K562 (cell line): Measurements from ENCODE around the gene DNAH8. TPM values are rescaled to one million over a fixed set of nuclear protein-coding genes. Genes with fewer than 3 reads are reported as not detected.

Source experiments
- BDP1 ChIP-seq: IDR thresholded peaks from 3 replicates; pipeline ENCODE4 v1.6.1; 2011; ENCODE audit not compliant: insufficient read length, insufficient read depth
- DACH1 ChIP-seq: fragments of 450-650 bp; IDR thresholded peaks from 2 replicates; pipeline ENCODE4 v1.6.1; 2018; ENCODE audit not compliant: partially characterized antibody
- GABPB1 ChIP-seq: sonication (generic); formaldehyde crosslinking; IDR thresholded peaks from 2 replicates; pipeline ENCODE4 v1.8.0; 2022; ENCODE audit warnings: mild to moderate bottlenecking, missing genetic modification reagents
- HMG20B ChIP-seq: fragments of 250-450 bp; sonication (Bioruptor Pico); IDR thresholded peaks from 2 replicates; pipeline ENCODE4 v1.5.0; 2021; ENCODE audit warnings: mild to moderate bottlenecking
- HOXB6 ChIP-seq: fragments of 250-450 bp; sonication (Bioruptor Pico); IDR thresholded peaks from 2 replicates; pipeline ENCODE4 v1.5.1; 2022; ENCODE audit warnings: mild to moderate bottlenecking, borderline replicate concordance
- KAT7 ChIP-seq: sonication (generic); formaldehyde crosslinking; IDR thresholded peaks from 2 replicates; pipeline ENCODE4 v1.8.0; 2022; ENCODE audit warnings: missing genetic modification reagents, mild to moderate bottlenecking, borderline replicate concordance
- LEF1 ChIP-seq: fragments of 450-650 bp; IDR thresholded peaks from 2 replicates; pipeline ENCODE4 v1.6.1; 2016; ENCODE audit warnings: mild to moderate bottlenecking
- MAFG ChIP-seq: fragments of 450-650 bp; conservative IDR thresholded peaks from 2 replicates; pipeline ENCODE4 v1.6.1; 2016; ENCODE audit warnings: missing genetic modification characterization, missing compliant biosample characterization
- MED1 ChIP-seq: sonication (generic); formaldehyde crosslinking; IDR thresholded peaks from 2 replicates; pipeline ENCODE4 v1.8.1; 2023; ENCODE audit warnings: missing genetic modification reagents, borderline replicate concordance
- SIN3B ChIP-seq: fragments of 450-650 bp; IDR thresholded peaks from 2 replicates; pipeline ENCODE4 v1.6.1; 2017; ENCODE audit warnings: low read depth, mild to moderate bottlenecking, moderate library complexity
- SMAD2 ChIP-seq: fragments of 150-350 bp; IDR thresholded peaks from 2 replicates; pipeline ENCODE4 v1.6.1; 2014; ENCODE audit warnings: low read depth, mild to moderate bottlenecking, low read length
- SMARCA4 ChIP-seq: fragments of 450-650 bp; IDR thresholded peaks from 2 replicates; pipeline ENCODE4 v1.6.1; 2016
- STAT5B ChIP-seq: fragments of 250-450 bp; sonication (Bioruptor Pico); IDR thresholded peaks from 2 replicates; pipeline ENCODE4 v1.8.0; 2021; ENCODE audit warnings: mild to moderate bottlenecking, inconsistent platforms
- TARDBP ChIP-seq: fragments of 450-650 bp; IDR thresholded peaks from 2 replicates; pipeline ENCODE4 v1.6.1; 2016
- TEAD2 ChIP-seq: fragments of 450-650 bp; IDR thresholded peaks from 2 replicates; pipeline ENCODE4 v1.6.1; 2016; ENCODE audit warnings: missing genetic modification characterization, control low read depth, missing compliant biosample characterization
- TRIM24 ChIP-seq, 2 experiments: fragments of 450-650 bp; IDR thresholded peaks; 2 replicates each; pipeline ENCODE4 v1.6.1; 2016
- ZNF12 ChIP-seq: sonication (generic); formaldehyde crosslinking; IDR thresholded peaks from 2 replicates; pipeline ENCODE4 v1.4.0; 2020; ENCODE audit warnings: mild to moderate bottlenecking, missing genetic modification reagents
- ZNF224 ChIP-seq: sonication (generic); formaldehyde crosslinking; IDR thresholded peaks from 2 replicates; pipeline ENCODE4 v1.8.0; 2022; ENCODE audit warnings: mild to moderate bottlenecking, missing genetic modification reagents
- polyA plus RNA-seq, 8 experiments: library from polyadenylated mRNA; depleted of rRNA in 4 of 8; stranded (reverse) in 5 of 8; unstranded in 3 of 8; fragments of >200 nt; fragmentation: Nextera tagmentation in 2 of 8; fragmentation: Illumina TruSeq in 1 of 8; extraction: Ambion mirVana in 2 of 8; extraction: Trizol in 1 of 8; gene quantifications; 2 replicates each; pipeline versions ENCODE4 v1.2.1 to v1.2.3, GENCODE V29; 2011 to 2014; ENCODE audit warnings: inconsistent platforms in 1 of 8, missing spikeins in 1 of 8
- total RNA-seq, 7 experiments: library from RNA; depleted of rRNA in 6 of 7; stranded (reverse); fragments of >200 nt in 6 of 7; fragmentation: Illumina TruSeq in 2 of 7; extraction: Trizol in 2 of 7; gene quantifications; 2 replicates each; pipeline versions ENCODE4 v1.2.1 to v1.2.3, GENCODE V29; 2011 to 2021; ENCODE audit warnings: low replicate concordance in 1 of 7
- TF ChIP-seq, protein P1 (sequence below): fragments of 250-450 bp; sonication (Bioruptor Pico); IDR thresholded peaks from 2 replicates; pipeline ENCODE4 v1.4.0; 2020; ENCODE audit warnings: mild to moderate bottlenecking, moderate library complexity
- TF ChIP-seq, protein P2 (sequence below): IDR thresholded peaks from 2 replicates; pipeline ENCODE4 v1.6.1; 2016; ENCODE audit warnings: missing genetic modification characterization, missing compliant biosample characterization
- TF ChIP-seq, protein P3 (sequence below): sonication (generic); IDR thresholded peaks from 2 replicates; pipeline ENCODE4 v1.6.1; 2016
- TF ChIP-seq, protein P4 (sequence below): fragments of 450-650 bp; formaldehyde crosslinking; IDR thresholded peaks from 2 replicates; pipeline ENCODE4 v1.4.0; 2020; ENCODE audit warnings: mild to moderate bottlenecking, mixed read lengths
- TF ChIP-seq, protein P5 (sequence below): IDR thresholded peaks from 3 replicates; pipeline ENCODE4 v1.6.1; 2011; ENCODE audit warnings: borderline replicate concordance, mild to moderate bottlenecking; ENCODE audit not compliant: insufficient read length, insufficient read depth

The DNAH8 gene
- total and polyA plus RNA-seq, 9 of the 15 experiments (the other 6 are each of a cell fraction or from before 2014, with no cell fraction given), result 1.2 to 4.2 (median 2.9) TPM

DNA sequence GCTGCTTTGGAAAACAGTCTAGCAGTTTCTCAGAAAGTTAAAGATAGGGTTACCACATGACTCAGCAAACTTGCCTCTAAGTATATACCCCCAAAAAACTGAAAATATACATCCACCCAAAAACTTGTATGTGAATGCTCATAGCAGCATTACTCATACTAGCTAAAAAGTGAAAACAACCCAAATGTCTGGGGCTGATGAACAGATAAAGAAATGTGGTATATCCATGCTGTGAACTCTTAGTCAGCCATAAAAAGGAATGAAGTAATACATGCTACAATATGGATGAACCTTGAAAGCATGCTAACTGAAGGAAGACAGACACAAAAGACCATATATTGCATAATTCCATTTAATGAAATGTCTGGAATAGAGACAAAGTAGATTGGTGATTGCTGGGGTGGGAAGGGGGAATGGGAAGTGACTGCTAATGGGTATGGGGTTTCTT lies 253.6 kb downstream of the DNAH8 start (continued):
- TF ChIP-seq, protein P1, sequence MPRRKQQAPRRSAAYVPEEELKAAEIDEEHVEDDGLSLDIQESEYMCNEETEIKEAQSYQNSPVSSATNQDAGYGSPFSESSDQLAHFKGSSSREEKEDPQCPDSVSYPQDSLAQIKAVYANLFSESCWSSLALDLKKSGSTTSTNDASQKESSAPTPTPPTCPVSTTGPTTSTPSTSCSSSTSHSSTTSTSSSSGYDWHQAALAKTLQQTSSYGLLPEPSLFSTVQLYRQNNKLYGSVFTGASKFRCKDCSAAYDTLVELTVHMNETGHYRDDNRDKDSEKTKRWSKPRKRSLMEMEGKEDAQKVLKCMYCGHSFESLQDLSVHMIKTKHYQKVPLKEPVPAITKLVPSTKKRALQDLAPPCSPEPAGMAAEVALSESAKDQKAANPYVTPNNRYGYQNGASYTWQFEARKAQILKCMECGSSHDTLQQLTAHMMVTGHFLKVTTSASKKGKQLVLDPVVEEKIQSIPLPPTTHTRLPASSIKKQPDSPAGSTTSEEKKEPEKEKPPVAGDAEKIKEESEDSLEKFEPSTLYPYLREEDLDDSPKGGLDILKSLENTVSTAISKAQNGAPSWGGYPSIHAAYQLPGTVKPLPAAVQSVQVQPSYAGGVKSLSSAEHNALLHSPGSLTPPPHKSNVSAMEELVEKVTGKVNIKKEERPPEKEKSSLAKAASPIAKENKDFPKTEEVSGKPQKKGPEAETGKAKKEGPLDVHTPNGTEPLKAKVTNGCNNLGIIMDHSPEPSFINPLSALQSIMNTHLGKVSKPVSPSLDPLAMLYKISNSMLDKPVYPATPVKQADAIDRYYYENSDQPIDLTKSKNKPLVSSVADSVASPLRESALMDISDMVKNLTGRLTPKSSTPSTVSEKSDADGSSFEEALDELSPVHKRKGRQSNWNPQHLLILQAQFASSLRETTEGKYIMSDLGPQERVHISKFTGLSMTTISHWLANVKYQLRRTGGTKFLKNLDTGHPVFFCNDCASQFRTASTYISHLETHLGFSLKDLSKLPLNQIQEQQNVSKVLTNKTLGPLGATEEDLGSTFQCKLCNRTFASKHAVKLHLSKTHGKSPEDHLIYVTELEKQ, result no peak
- 0 out of 4 replicates have a peak, but pooled peaks of 1 of the 2 experiments have one; percentile 9 for TF ChIP-seq TRIM24 (IDR thresholded peaks at IDR 0.05)
- no peak for TF ChIP-seq LEF1
- no peak for TF ChIP-seq STAT5B (CRISPR knock-in tag)
- peak; percentile 82 for TF ChIP-seq MAFG (tag)
- TF ChIP-seq, protein P2, sequence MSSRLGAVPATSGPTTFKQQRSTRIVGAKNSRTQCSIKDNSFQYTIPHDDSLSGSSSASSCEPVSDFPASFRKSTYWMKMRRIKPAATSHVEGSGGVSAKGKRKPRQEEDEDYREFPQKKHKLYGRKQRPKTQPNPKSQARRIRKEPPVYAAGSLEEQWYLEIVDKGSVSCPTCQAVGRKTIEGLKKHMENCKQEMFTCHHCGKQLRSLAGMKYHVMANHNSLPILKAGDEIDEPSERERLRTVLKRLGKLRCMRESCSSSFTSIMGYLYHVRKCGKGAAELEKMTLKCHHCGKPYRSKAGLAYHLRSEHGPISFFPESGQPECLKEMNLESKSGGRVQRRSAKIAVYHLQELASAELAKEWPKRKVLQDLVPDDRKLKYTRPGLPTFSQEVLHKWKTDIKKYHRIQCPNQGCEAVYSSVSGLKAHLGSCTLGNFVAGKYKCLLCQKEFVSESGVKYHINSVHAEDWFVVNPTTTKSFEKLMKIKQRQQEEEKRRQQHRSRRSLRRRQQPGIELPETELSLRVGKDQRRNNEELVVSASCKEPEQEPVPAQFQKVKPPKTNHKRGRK (tag), result no peak
- TF ChIP-seq HMG20B (CRISPR knock-in tag), result no peak
- TF ChIP-seq, protein P3, sequence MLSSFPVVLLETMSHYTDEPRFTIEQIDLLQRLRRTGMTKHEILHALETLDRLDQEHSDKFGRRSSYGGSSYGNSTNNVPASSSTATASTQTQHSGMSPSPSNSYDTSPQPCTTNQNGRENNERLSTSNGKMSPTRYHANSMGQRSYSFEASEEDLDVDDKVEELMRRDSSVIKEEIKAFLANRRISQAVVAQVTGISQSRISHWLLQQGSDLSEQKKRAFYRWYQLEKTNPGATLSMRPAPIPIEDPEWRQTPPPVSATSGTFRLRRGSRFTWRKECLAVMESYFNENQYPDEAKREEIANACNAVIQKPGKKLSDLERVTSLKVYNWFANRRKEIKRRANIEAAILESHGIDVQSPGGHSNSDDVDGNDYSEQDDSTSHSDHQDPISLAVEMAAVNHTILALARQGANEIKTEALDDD, result no peak
- no peak for TF ChIP-seq HOXB6 (CRISPR knock-in tag)
- TF ChIP-seq SMARCA4, result peak; percentile 48; the same call in 1 of the 2 replicates
- no peak for TF ChIP-seq BDP1
- TF ChIP-seq, protein P4, sequence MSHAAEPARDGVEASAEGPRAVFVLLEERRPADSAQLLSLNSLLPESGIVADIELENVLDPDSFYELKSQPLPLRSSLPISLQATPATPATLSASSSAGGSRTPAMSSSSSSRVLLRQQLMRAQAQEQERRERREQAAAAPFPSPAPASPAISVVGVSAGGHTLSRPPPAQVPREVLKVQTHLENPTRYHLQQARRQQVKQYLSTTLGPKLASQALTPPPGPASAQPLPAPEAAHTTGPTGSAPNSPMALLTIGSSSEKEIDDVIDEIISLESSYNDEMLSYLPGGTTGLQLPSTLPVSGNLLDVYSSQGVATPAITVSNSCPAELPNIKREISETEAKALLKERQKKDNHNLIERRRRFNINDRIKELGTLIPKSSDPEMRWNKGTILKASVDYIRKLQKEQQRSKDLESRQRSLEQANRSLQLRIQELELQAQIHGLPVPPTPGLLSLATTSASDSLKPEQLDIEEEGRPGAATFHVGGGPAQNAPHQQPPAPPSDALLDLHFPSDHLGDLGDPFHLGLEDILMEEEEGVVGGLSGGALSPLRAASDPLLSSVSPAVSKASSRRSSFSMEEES (CRISPR knock-in tag), result no peak
- no peak for TF ChIP-seq ZNF224 (CRISPR knock-in tag)
- TF ChIP-seq, protein P5, sequence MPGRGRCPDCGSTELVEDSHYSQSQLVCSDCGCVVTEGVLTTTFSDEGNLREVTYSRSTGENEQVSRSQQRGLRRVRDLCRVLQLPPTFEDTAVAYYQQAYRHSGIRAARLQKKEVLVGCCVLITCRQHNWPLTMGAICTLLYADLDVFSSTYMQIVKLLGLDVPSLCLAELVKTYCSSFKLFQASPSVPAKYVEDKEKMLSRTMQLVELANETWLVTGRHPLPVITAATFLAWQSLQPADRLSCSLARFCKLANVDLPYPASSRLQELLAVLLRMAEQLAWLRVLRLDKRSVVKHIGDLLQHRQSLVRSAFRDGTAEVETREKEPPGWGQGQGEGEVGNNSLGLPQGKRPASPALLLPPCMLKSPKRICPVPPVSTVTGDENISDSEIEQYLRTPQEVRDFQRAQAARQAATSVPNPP, result no peak
- TF ChIP-seq DACH1, result no peak
- peak; percentile 66; the same call in 1 of the 2 replicates for TF ChIP-seq ZNF12 (CRISPR knock-in tag)
- TF ChIP-seq MED1 (CRISPR knock-in tag), result no peak
- TF ChIP-seq SIN3B, result no peak
- TF ChIP-seq TARDBP, result no peak
- no peak for TF ChIP-seq TEAD2 (tag)
- no peak for TF ChIP-seq KAT7 (CRISPR knock-in tag)
- TF ChIP-seq GABPB1 (CRISPR knock-in tag), result no peak
- TF ChIP-seq SMAD2, result no peak
